NCI-H460 (cell line): ENCODE measurements around the gene PSG7. TPM values are rescaled to one million over a fixed set of nuclear protein-coding genes. Genes with fewer than 3 reads are reported as not detected.
"Not testable (repeated sequence)": the region's sequence is repeated elsewhere in the genome, so short reads cannot be mapped to it uniquely, and the experiment has no call there.

ENCODE experiments used
- DNase-seq: peaks from one replicate; pipeline ENCODE4 v3.0.0-alpha.2; 2016; ENCODE audit warnings: low read depth; ENCODE audit errors: extremely low read depth
- polyA plus RNA-seq: library from polyadenylated mRNA; depleted of rRNA; stranded (reverse); fragments of >200 nt; gene quantifications from 2 replicates; pipeline ENCODE4 v1.2.3, GENCODE V29; 2014; cell fraction: nucleus; rRNA removed
- total RNA-seq: library from RNA; depleted of rRNA; stranded (reverse); fragments of >200 nt; shearing (Covaris generic); gene quantifications from 2 replicates; pipeline ENCODE4 v1.2.3, GENCODE V29; 2014; rRNA removed

Gene PSG7
- not detected in 2 replicates for total RNA-seq
- polyA plus RNA-seq = not detected in 2 replicates

DNA sequence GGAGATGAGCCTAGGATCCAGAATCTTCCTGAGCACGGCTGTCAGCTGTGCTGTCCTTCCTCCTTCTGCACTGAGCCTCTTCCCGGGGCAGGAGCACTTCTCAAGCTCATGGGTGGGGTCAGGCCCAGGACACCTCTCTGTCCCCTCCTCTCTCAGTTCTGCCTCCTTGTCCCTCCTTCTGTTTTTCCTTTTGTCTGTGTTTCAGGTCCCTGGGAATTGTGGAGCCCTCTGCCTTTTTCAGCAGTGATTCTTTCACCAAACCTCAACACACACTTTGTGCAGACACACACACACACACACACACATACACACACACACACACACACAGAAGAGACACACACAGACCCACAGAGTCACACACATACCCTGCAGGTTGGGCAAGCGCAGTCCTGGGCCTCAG is at the start of gene PSG7:
Gene PSG7, minus strand, starts transcription at position 101 of the 400 bp plus-strand sequence. CDS start 131 bp downstream, outside the sequence.
- not testable (repeated sequence) for DNase-seq

GRCh38 chr19:42985588-42985987 is 48.6 kb upstream of the PSG7 start:
- no peak for DNase-seq

- not testable (repeated sequence) for DNase-seq
These were observed 45.1 kb upstream of the PSG7 start for GRCh38 chr19:42982111-42982510.

DNA sequence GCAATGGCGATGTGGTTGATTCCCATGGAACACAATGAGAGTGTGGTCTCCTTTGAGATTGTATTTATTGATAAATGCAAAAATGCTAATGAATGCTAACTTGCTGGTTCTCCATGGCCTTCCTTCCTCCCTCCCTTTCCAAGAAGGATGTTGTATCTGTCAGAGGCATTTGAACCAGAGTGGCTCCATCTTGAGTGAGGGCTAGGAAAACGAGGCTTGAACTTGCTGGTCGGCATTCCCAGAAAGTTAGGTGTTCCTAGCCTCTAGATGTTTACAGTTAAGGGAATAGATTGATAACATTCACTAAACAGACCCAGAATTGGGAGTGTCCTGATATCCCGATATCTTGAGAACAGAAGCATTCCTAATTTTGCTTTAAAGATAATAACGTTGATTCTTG is 34.4 kb upstream of the PSG7 start:
- not testable (repeated sequence) for DNase-seq

- DNase-seq = no peak
These were observed 28.2 kb upstream of the PSG7 start for GRCh38 chr19:42965176-42965575.

- no peak for DNase-seq
These were observed 24.1 kb upstream of the PSG7 start for GRCh38 chr19:42961119-42961518.

DNA sequence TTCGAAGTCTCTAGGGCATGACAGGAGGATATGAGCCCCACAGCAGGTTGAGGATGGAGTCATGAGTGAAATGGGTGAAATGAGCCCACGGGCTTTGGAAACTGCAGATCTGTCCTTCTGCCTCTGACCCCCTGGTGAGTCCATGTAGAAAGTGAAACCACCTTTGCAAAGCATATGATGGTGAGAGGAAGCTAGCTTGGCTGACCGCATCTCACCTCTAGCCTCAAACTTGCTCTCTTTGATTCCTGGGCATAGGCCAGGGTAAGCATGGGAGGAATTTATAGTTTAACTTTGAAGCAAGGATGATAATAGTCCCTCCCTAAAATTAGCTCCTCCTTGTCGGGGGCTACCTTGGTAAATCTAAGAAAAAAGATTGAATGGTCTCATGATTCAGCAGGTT is 15.1 kb upstream of the PSG7 start:
- not testable (repeated sequence) for DNase-seq

GRCh38 chr19:42951476-42951875 is 14.5 kb upstream of the PSG7 start:
- not testable (repeated sequence) for DNase-seq

DNA sequence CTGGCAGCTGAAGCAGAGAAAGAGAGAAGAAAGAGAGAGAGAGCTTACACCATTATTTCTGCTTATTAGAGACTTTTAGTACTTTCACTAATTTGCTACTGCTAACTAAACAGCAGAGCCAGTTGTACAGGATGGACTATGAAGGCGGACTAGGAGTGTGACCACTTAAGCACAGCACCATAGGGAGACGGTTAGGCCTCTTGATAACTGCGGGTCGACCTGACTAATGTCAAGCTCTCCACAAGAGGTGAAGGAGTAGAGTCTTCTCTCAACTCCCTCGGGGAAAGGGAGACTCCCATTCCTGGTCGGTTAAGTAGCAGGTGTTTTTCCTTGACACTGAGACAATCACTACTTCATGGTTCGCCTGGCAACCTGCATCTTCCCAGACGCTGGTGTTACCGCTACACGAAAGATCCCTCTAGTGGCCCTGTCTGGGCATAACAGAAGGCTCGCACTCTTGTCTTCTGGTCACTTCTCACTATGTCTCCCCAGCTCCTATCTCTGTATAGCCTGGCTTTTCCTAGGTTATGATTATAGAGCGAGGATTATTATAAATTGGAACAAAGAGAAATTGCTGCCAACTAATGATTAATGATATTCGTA is 5.3 kb upstream of the PSG7 start:
- no peak for DNase-seq

GRCh38 chr19:42934726-42935125 is 2.3 kb downstream of the PSG7 start:
- DNase-seq = not testable (repeated sequence)

GRCh38 chr19:42934183-42934582 is 2.8 kb downstream of the PSG7 start:
- not testable (repeated sequence) for DNase-seq

DNA sequence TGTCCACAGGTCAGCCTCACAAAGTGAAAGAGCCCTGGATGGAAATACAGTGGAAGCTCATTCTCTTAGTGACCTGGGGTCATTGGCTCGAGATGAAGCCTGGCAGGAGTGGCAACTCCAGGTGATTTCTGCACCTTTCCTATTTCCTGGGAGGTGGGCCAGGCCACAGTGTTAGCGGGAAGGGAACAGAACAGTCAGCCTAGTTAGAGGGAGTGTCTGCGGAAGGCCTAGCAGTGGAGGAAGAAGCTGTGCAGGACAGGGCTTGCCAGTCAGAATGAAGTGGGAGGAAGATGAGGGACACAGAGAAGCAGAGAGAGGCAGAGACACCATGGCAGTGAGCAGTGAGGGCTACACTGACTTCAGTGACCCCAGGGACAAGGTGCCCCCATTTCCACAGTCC is 3.6 kb downstream of the PSG7 start:
- not testable (repeated sequence) for DNase-seq

- DNase-seq = not testable (repeated sequence)
These were observed 4.4 kb downstream of the PSG7 start for GRCh38 chr19:42932485-42933101.

- not testable (repeated sequence) for DNase-seq
These were observed 6.8 kb downstream of the PSG7 start for GRCh38 chr19:42930214-42930613.

DNA sequence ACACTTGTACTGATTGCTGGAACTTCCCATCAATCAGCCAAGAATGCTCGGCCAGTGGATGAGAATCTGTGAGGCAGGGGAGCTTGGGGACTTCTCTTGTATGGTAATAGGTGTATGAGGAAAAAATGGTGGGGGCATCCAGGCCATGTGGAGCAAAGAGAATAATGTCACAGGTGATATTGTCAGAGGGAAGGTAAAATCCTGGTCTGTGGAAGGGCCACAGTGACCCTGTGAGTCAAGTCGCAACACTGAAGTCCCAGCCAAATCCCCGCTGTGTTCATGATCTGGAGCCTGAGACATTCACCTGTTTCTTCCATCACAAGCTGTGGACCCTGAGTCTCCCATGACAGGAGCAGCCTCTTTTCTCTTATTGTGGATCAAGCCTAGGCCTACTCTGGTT is 8.1 kb downstream of the PSG7 start:
- no peak for DNase-seq

DNA sequence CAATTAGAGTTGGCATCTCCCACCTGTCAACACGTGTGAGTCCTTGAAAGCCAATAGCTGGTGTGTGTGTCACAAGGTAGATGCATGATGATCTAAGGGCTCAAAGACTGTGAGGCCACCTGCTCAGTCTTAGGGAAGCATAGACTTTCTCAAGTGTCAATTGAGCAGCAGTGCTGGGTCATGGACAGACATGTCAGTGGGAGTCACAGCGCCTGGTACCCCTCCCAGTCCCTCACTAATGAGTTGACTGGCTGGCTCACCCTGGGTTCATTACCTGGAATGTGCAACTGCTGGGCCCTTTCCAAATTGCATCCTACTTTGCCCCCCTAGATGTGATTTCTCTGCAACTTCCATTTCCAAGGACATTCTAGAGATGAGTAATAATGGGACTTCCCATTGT is 10.2 kb downstream of the PSG7 start:
- no peak for DNase-seq

- not testable (repeated sequence) for DNase-seq
These were observed 13.9 kb downstream of the PSG7 start for GRCh38 chr19:42923106-42923505.

GRCh38 chr19:42920971-42921370 is 16.0 kb downstream of the PSG7 start:
- not testable (repeated sequence) for DNase-seq

- DNase-seq = no peak
These were observed 17.3 kb downstream of the PSG7 start for GRCh38 chr19:42919757-42920079.

GRCh38 chr19:42919070-42919756 is 17.8 kb downstream of the PSG7 start:
- not testable (repeated sequence) for DNase-seq

- DNase-seq = not testable (repeated sequence)
These were observed 18.5 kb downstream of the PSG7 start for GRCh38 chr19:42918377-42919069.
